ENCODE measurements around the gene ARHGEF17.

Gene ARHGEF17

DNA sequence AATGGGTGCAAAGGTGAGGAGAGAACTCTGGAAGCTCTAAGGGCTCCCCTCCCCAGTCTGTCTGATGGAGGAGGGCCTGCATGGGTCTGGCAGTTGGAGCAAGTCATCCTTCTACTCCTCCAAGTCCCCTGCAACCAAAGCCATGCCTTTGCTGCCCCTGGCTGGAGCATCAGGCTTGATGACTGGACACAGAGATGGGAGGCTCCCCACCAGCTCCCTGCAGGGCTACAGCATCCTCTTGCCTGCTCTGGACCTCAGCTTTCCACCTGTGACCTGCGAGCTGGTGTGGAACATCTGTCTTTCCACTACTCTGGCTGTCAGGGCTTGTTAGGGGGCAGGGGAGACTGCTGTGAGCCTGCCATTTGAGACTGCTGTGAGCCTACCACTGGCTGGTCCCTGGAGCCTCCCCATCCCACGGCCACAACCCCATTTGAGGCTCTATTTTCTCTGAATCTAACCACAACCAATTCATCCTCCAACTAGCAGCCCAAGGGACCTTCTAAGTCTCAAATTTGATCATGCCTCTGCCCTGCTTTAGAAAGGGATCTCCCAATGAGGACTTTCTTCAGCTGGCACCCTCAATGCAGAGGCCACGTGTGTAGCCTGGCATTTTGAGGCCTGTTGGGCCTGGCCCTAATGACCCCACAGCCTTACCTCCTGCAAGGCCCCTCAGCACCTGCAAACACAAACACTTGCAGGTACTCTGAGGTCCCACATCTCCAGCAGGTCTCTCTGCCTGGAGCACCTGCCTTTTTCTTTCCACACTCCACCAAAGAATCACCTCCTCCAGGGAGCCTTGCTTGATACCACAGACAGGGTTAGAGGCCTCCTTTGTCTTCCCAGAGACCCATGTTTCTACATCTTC, 26.0 kb upstream of the ARHGEF17 start:
- TF ChIP-seq, protein P1, sequence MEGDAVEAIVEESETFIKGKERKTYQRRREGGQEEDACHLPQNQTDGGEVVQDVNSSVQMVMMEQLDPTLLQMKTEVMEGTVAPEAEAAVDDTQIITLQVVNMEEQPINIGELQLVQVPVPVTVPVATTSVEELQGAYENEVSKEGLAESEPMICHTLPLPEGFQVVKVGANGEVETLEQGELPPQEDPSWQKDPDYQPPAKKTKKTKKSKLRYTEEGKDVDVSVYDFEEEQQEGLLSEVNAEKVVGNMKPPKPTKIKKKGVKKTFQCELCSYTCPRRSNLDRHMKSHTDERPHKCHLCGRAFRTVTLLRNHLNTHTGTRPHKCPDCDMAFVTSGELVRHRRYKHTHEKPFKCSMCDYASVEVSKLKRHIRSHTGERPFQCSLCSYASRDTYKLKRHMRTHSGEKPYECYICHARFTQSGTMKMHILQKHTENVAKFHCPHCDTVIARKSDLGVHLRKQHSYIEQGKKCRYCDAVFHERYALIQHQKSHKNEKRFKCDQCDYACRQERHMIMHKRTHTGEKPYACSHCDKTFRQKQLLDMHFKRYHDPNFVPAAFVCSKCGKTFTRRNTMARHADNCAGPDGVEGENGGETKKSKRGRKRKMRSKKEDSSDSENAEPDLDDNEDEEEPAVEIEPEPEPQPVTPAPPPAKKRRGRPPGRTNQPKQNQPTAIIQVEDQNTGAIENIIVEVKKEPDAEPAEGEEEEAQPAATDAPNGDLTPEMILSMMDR (IDR thresholded peaks at IDR 0.05; ENCODE audit: low read depth, low read length, missing control alignments): no peak
- no peak overlapping the region for H3K4me3 ChIP-seq (ENCODE audit: low read depth, low read length)
- DNase-seq (ENCODE audit: low read depth): no peak

DNA sequence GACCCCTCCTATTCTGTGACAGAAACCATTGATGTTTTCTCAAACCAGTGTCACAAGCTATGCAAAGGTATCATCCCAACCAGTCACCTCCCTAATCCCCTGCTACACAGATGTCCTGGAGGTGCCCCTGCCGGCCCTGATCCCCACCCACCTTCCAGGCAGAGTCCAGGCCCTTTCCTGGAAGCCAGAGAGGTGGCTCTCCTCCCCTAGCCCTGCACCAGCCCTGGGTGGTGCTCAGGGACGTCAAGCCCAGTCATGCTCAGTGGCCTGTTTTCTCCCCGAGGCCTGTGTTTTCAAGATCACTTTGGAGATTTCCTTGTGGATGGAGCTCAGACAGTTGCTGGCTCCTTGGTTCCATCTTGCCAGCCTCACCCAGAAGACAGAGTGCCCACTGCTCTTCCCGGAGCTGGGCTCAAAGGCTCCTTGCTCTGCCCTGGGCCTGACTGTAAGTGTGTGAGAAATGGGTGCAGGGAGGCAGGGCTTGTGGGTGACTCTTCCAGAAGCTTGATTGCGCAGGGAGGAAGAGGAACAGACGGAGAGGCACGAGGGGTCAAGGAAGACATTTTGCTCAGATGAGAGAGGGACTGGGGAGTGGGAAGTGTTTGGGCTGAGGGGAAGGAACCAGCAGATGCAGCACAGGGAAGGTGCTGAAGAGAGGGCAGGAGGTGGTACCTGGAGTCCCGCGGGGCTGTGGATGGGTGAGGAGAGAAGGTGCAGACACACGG, 24.6 kb upstream of the ARHGEF17 start:
- TF ChIP-seq, protein P1 (IDR thresholded peaks at IDR 0.05; ENCODE audit: low read depth, low read length, missing control alignments): no peak
- H3K4me3 ChIP-seq (ENCODE audit: low read depth, low read length): no peak overlapping the region
- no peak for DNase-seq (ENCODE audit: low read depth)

DNA sequence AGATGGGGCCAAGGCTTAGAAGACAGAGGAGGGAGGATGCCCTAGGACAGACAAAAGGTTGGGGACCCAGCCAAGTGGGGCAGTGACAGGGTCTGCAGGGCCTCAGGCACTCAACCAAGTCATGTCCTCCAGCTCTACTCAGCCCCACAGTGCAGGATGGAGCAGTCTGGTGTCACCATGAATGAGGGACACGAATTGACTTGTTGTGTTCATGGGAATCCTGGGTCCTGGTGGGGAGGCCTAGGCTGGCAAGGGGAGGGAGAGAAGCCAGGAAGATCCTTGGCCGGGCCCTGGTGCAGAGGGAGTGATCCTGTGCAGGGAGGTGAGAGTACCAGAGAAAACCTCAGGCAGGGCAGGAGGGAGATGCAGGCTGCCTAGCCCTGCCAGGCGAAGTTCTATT, 24.0 kb upstream of the ARHGEF17 start:
- DNase-seq (ENCODE audit: low read depth): no peak
- TF ChIP-seq, protein P1 (IDR thresholded peaks at IDR 0.05; ENCODE audit: low read depth, low read length, missing control alignments): no peak
- H3K4me3 ChIP-seq (ENCODE audit: low read depth, low read length): no peak overlapping the region

DNA sequence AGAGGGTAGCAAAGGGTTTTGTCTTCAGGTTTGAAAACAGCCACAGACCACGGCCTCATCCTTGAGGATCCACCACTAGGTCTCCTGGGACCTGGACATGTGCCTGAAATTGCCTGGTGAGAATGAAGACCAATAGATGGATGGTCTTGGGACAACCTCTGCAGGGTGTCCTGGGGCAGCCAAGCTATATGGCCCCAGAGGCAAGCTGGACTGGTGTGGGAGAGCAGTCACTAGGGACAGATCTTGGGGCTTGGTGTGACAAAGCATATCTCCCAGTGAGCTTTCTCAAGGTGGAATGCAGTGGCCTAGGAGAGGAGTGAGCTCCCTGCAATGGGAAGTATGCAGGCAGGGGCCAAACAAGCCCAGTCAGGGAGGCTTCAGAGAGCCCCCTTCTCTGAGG, 22.4 kb upstream of the ARHGEF17 start:
- no peak for DNase-seq (ENCODE audit: low read depth)
- TF ChIP-seq, protein P1 (IDR thresholded peaks at IDR 0.05; ENCODE audit: low read depth, low read length, missing control alignments): no peak
- no peak overlapping the region for H3K4me3 ChIP-seq (ENCODE audit: low read depth, low read length)

DNA sequence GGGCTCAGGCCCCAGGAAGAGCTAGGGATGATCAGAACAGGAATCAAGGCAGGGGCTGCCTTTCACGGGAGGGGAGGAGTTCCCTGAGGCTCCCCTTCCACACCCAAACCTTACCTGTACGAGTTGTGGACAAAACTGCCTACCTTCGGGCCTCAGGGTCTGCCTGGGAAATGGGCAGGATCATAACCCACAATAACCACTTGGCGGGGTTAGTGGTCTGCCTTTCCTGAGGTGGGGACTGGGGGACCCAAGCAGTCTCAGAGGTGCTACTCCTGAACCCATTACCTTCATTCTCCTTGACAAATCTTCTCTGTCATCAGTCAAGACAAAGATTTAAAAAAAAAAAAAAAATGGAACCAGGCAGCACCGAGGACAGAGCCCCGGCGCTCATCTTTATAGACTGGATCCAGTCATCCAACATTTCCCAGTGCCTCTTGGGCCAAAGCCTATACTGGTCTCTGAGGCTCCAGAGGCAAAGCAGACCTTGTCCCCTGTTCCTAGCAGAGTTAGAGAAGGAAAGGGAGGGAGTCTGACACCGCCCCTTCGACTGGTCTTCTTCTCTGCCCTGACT, 21.8 kb upstream of the ARHGEF17 start:
- no peak for DNase-seq (ENCODE audit: low read depth)
- H3K4me3 ChIP-seq (ENCODE audit: low read depth, low read length): no peak overlapping the region
- TF ChIP-seq, protein P1 (IDR thresholded peaks at IDR 0.05; ENCODE audit: low read depth, low read length, missing control alignments): no peak

DNA sequence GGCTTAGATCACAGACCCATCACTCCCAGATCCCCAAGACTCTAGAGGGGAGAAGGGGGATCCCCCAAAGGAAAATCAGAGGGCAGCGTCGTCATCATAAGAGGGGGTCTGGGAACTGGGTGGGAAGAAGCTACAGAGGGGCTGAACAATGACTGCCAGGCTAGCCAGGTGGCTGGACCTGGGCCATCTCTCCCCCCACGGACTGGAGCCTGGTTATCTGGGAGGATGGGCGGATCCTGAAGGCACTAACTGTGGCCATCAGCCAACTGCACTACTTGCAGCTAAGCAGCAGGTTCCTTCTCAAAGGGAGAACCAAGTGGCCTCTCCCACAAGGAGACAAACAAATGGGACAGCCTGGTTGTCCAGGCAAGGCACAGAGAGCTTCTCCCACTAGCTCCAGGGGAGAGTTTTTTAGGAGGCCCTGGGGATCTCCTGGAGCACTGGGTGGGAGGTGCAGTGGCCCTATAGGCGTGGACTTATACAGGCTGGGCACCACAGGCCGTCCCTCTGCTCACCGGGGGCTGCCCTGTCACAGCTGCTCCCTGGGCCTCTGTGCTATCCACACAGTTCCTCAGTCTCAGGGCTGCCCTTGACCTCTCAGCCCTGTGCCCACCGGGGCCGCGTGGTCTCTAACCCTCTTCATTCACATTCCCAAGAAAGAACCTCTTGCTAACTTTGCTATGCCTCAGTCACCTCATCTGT, 20.5 kb upstream of the ARHGEF17 start:
- TF ChIP-seq, protein P1 (IDR thresholded peaks at IDR 0.05; ENCODE audit: low read depth, low read length, missing control alignments): no peak
- H3K4me3 ChIP-seq (ENCODE audit: low read depth, low read length): no peak overlapping the region
- DNase-seq (ENCODE audit: low read depth): no peak

All from GM12864 (cell line).